CD4-positive, alpha-beta T cell (primary cell): Measurements from ENCODE around the gene EML6. TPM values are rescaled to one million over a fixed set of nuclear protein-coding genes. Genes with fewer than 3 reads are reported as not detected.

Experiments used
- ATAC-seq: fragments of 200-7000 bp; cut with Tn5 transposase; one replicate; pipeline ENCODE4 v1.10.0; 2022; ENCODE audit warnings: mild to moderate bottlenecking; ENCODE audit not compliant: poor library complexity
- CTCF ChIA-PET: fragments of 350-600 bp; sonication (Branson Sonifier 250); formaldehyde crosslinking; loops from one replicate; lab custom pipeline; 2021; ENCODE audit warnings: antibody characterized with exemption, inconsistent platforms; lab: Charles Lee
- POLR2A ChIA-PET: fragments of 350-600 bp; sonication (Branson Sonifier 250); formaldehyde crosslinking; loops from one replicate; lab custom pipeline; 2021; ENCODE audit warnings: antibody characterized with exemption, inconsistent platforms; lab: Charles Lee
- DNase-seq, 14 experiments: peaks; one replicate each; pipeline ENCODE4 v3.0.0-alpha.2; 2013 to 2020; ENCODE audit warnings: mixed read lengths in 2 of 14
- H3K27ac ChIP-seq, 2 donors: one replicate each; pipeline versions ENCODE4 v1.5.1 to v1.7.0; 2013; ENCODE audit warnings: low read length in 2 of 2, low read depth in 1 of 2, mild to moderate bottlenecking in 1 of 2
- H3K27me3 ChIP-seq, 2 experiments: 1 replicate in 1 of 2; 2 replicates in 1 of 2; pipeline versions ENCODE4 v1.6.1 to v1.7.0; 2013; ENCODE audit warnings: low read length in 2 of 2, control low read depth in 1 of 2, mild to moderate bottlenecking in 1 of 2, moderate library complexity in 1 of 2; ENCODE audit not compliant: insufficient read depth in 2 of 2, control insufficient read depth in 1 of 2
- H3K36me3 ChIP-seq: one replicate; pipeline ENCODE4 v1.6.1; 2013; ENCODE audit warnings: low read length, control low read depth; ENCODE audit not compliant: insufficient read depth
- H3K4me1 ChIP-seq: one replicate; pipeline ENCODE4 v1.6.1; 2013; ENCODE audit warnings: low read length, control low read depth; ENCODE audit not compliant: insufficient read depth
- H3K4me3 ChIP-seq: one replicate; pipeline ENCODE4 v1.5.1; 2013; ENCODE audit warnings: mild to moderate bottlenecking, low read length, moderate library complexity
- H3K9me3 ChIP-seq, 2 experiments: 1 replicate in 1 of 2; 2 replicates in 1 of 2; pipeline versions ENCODE4 v1.6.1 to v1.7.0; 2013; ENCODE audit warnings: low read length in 2 of 2, mild to moderate bottlenecking in 2 of 2, control low read depth in 1 of 2, moderate library complexity in 1 of 2; ENCODE audit not compliant: control insufficient read depth in 1 of 2, insufficient read depth in 1 of 2
- H3K27ac Mint-ChIP-seq: one replicate; pipeline ENCODE4 v1.8.0; 2020; ENCODE audit warnings: mixed read lengths
- H3K27me3 Mint-ChIP-seq: one replicate; pipeline ENCODE4 v1.8.0; 2021; ENCODE audit warnings: mixed read lengths
- H3K36me3 Mint-ChIP-seq: one replicate; pipeline ENCODE4 v1.8.0; 2021; ENCODE audit warnings: low read depth, mixed read lengths
- H3K4me1 Mint-ChIP-seq: one replicate; pipeline ENCODE4 v1.8.0; 2021; ENCODE audit warnings: low read depth, mixed read lengths
- H3K4me3 Mint-ChIP-seq: one replicate; pipeline ENCODE4 v1.8.0; 2020; ENCODE audit warnings: mild to moderate bottlenecking, mixed read lengths
- H3K9me3 Mint-ChIP-seq: one replicate; pipeline ENCODE4 v1.8.0; 2020; ENCODE audit warnings: mixed read lengths
- intact Hi-C, 2 experiments: fragments of 100-400 bp; cut with DNase I in 1 of 2; cut with micrococcal nuclease in 1 of 2; formaldehyde crosslinking; loops; one replicate each; pipeline versions ENCODE4 v1.15.1 to v1.9.0; 2023 to 2025; cut with DNase I, micrococcal nuclease
- total RNA-seq, 174 experiments: library from RNA in 2 of 174; stranded (reverse) in 2 of 174; gene quantifications; one replicate each; pipeline ENCODE4 v1.2.3 and lab custom pipeline; 2021 to 2026
- TF ChIP-seq, protein P1 (sequence below): fragments of 200-600 bp; IDR thresholded peaks from one replicate; pipeline ENCODE4 v1.8.0; 2022; ENCODE audit warnings: antibody characterized with exemption, mild to moderate bottlenecking

The EML6 gene
- total RNA-seq, 2 experiments from 2014 or later = 0.22 to 0.34 TPM

DNA sequence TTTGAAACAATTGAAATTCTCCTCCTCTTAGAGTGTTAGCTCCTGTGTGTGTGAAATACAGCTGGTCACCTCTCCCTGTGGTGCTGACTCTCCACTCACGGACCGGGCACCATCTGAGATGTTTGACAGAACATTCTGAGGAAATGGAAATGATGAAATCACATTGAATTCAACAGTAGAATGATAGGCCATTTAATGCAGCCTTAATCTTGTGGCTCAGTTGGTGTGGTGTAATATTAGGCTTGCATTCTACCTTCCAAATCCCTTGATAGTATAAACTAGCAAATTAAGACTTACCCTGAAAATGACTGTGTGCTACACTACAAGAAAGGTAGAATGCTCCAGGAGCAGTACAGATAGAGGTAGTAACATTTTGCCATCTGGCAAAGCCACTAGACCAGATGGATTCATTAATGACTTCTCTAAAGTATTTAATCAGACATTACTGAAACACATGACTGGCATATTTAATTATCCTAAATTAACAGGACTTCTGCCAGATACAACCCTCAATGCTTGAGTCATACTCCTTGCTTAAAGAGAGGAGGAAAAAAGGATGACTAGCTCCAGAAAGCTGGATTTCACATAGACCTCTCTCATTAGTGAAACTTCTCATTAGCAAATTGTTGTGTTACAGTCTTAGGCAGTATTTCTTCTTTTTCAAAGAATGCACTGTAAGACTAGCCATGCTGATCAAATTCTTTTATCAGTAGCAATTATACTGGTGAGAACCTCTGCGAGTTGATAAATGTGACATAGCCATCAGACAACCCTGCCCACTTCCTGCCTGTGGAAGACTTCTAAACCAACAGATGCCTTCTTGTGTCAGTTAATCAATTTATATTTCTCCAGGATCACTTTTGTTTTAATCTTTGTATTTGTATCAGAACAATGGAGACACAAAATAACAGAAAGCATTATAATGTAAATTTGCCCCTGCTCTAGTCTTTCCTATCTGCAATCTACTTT lies 80.6 kb downstream of the EML6 start:
- POLR2A ChIA-PET = no interaction called here

DNA sequence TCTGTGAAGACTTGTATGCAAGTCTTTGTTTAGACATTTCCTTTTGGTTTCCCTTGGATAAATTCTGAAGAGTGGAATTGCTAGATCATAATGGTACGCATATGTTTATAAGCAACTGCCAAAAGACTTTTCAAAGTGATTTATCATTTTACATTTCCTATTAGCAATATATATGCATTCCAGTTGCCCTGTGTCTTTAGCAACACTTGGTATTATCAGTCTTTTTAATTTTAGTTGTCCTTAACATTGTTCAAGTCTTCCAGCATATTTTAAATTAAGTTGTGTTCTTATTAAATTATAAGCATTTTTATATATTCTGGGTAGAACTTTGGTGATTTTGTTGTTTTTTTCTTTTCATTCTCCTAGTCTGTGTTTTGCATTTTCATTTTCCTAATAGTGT lies 81.8 kb downstream of the EML6 start:
- H3K4me3 ChIP-seq = no peak overlapping the region
- intact Hi-C loops = no loop called here
- H3K4me1 ChIP-seq = no peaks in the 10 kb centered on the region
- ATAC-seq = no peak
- H3K27ac Mint-ChIP-seq = no peak overlapping the region
- TF ChIP-seq, protein P1, sequence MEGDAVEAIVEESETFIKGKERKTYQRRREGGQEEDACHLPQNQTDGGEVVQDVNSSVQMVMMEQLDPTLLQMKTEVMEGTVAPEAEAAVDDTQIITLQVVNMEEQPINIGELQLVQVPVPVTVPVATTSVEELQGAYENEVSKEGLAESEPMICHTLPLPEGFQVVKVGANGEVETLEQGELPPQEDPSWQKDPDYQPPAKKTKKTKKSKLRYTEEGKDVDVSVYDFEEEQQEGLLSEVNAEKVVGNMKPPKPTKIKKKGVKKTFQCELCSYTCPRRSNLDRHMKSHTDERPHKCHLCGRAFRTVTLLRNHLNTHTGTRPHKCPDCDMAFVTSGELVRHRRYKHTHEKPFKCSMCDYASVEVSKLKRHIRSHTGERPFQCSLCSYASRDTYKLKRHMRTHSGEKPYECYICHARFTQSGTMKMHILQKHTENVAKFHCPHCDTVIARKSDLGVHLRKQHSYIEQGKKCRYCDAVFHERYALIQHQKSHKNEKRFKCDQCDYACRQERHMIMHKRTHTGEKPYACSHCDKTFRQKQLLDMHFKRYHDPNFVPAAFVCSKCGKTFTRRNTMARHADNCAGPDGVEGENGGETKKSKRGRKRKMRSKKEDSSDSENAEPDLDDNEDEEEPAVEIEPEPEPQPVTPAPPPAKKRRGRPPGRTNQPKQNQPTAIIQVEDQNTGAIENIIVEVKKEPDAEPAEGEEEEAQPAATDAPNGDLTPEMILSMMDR = no peak
- H3K27me3 Mint-ChIP-seq = peaks cover 4% of the 10 kb centered on the region
- H3K9me3 ChIP-seq = no peaks in the 10 kb centered on the region
- peaks cover 0 to 3% of the 10 kb centered on the region in 2 experiments for H3K27me3 ChIP-seq
- ChIA-PET CTCF (no interaction called here), POLR2A (no interaction called here)
- H3K4me1 Mint-ChIP-seq = peaks cover 5% of the 10 kb centered on the region
- no peaks in the 10 kb centered on the region for H3K36me3 Mint-ChIP-seq
- H3K9me3 Mint-ChIP-seq = peaks cover 1% of the 10 kb centered on the region
- H3K4me3 Mint-ChIP-seq = no peak overlapping the region
- no peak overlapping the region for H3K27ac ChIP-seq
- no peak for DNase-seq
- no peaks in the 10 kb centered on the region for H3K36me3 ChIP-seq

More for the DNA sequence above, 80.6 kb downstream of the EML6 start:
- Mint-ChIP-seq H3K27me3 (no peaks in the 10 kb centered on the region), H3K36me3 (no peaks in the 10 kb centered on the region), H3K9me3 (peaks cover 1% of the 10 kb centered on the region), H3K4me1 (peaks cover 5% of the 10 kb centered on the region), H3K4me3 (no peak overlapping the region), H3K27ac (no peak overlapping the region)
- TF ChIP-seq, protein P1 = no peak
- no peaks in the 10 kb centered on the region for H3K4me1 ChIP-seq
- no peak for ATAC-seq
- H3K27ac ChIP-seq = no peak overlapping the region
- H3K27me3 ChIP-seq = peaks cover 0 to 3% of the 10 kb centered on the region in 2 experiments
- no peak overlapping the region for H3K4me3 ChIP-seq
- no peaks in the 10 kb centered on the region for H3K9me3 ChIP-seq
- no peaks in the 10 kb centered on the region for H3K36me3 ChIP-seq
- CTCF ChIA-PET = no interaction called here
- no peak for DNase-seq
- intact Hi-C loops = no loop called here

DNA sequence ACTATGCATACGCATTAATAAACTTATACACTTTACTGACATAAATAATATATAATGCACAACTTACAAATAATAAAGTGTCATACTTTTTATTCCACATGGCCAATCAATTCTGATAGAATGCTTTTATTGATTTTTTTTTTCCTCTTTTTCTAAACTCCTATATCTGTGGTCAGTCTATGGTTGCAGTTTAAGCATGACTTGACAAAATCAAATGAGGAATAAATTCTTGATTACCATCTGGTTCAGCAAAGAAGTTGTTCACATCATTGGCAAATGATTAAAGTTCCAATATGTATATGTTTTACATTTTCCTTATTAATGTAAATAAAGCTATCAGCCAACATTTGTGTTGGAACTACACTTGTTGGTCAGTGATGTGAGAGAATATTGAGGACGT lies 83.5 kb downstream of the EML6 start:
- Mint-ChIP-seq H3K9me3 (peaks cover 1% of the 10 kb centered on the region), H3K27me3 (peaks cover 8% of the 10 kb centered on the region), H3K4me3 (no peak overlapping the region), H3K36me3 (no peaks in the 10 kb centered on the region), H3K27ac (no peak overlapping the region), H3K4me1 (peaks cover 5% of the 10 kb centered on the region)
- Histone ChIP-seq H3K9me3 (no peaks in the 10 kb centered on the region), H3K4me3 (no peak overlapping the region), H3K4me1 (no peaks in the 10 kb centered on the region), H3K27ac (no peak overlapping the region), H3K27me3 (no peaks in the 10 kb centered on the region), H3K36me3 (no peaks in the 10 kb centered on the region)
- CTCF ChIA-PET = no interaction called here
- TF ChIP-seq, protein P1 = no peak
- POLR2A ChIA-PET = no interaction called here
- ATAC-seq = no peak
- intact Hi-C loops = no loop called here
- DNase-seq = no peak
